Astrocyte (in vitro differentiated cells and primary cell): ENCODE results near the gene PCLO. TPM values are rescaled to one million over a fixed set of nuclear protein-coding genes. Genes with fewer than 3 reads are reported as not detected.

ENCODE experiments used
- DNase-seq: peaks from one replicate; pipeline ENCODE4 v3.0.0-alpha.2; 2010; ENCODE audit warnings: low read depth
- FAIRE-seq: peaks from 2 replicates; lab custom pipeline; 2011; peaks lifted over from hg19 to GRCh38; lab: Jason Lieb, UNC
- H2AFZ ChIP-seq: 2 replicates; pipeline ENCODE4 v1.6.0; 2012; ENCODE audit warnings: low read depth, low read length, inconsistent platforms
- H3K27ac ChIP-seq: 2 replicates; pipeline ENCODE4 v1.5.1; 2011; ENCODE audit warnings: low read depth, low read length, inconsistent platforms
- H3K27me3 ChIP-seq: 2 replicates; pipeline ENCODE4 v1.6.0; 2011; ENCODE audit warnings: low read length, inconsistent platforms; ENCODE audit not compliant: insufficient read depth
- H3K36me3 ChIP-seq: 2 replicates; pipeline ENCODE4 v1.5.1; 2011; ENCODE audit warnings: low read length, inconsistent platforms; ENCODE audit not compliant: insufficient read depth
- H3K4me1 ChIP-seq: 2 replicates; pipeline ENCODE4 v1.5.1; 2011; ENCODE audit warnings: low read length, inconsistent platforms; ENCODE audit not compliant: insufficient read depth
- H3K4me2 ChIP-seq: 2 replicates; pipeline ENCODE4 v1.6.0; 2012; ENCODE audit warnings: low read length, inconsistent platforms
- H3K4me3 ChIP-seq: 2 replicates; pipeline ENCODE4 v1.5.1; 2011; ENCODE audit warnings: low read depth, mild to moderate bottlenecking, low read length, inconsistent platforms; ENCODE audit not compliant: insufficient read depth
- H3K79me2 ChIP-seq: 2 replicates; pipeline ENCODE4 v1.6.0; 2012; ENCODE audit warnings: mild to moderate bottlenecking, low read length, inconsistent platforms; ENCODE audit not compliant: insufficient read depth
- H3K9ac ChIP-seq: 2 replicates; pipeline ENCODE4 v1.6.0; 2012; ENCODE audit warnings: mild to moderate bottlenecking, low read length, inconsistent platforms
- H3K9me3 ChIP-seq: 2 replicates; pipeline ENCODE4 v1.5.1; 2012; ENCODE audit warnings: low read depth, mild to moderate bottlenecking, low read length, inconsistent platforms; ENCODE audit not compliant: insufficient read depth
- H4K20me1 ChIP-seq: 2 replicates; pipeline ENCODE4 v1.6.0; 2012; ENCODE audit warnings: low read length, inconsistent platforms; ENCODE audit not compliant: insufficient read depth
- H3K27ac Mint-ChIP-seq: one replicate; pipeline ENCODE4 v1.8.0; 2021; ENCODE audit warnings: mild to moderate bottlenecking, mixed read lengths; ENCODE audit not compliant: unreplicated experiment
- H3K27me3 Mint-ChIP-seq: one replicate; pipeline ENCODE4 v1.8.0; 2021; ENCODE audit warnings: low read depth, mixed read lengths; ENCODE audit not compliant: unreplicated experiment
- H3K36me3 Mint-ChIP-seq: one replicate; pipeline ENCODE4 v1.8.0; 2021; ENCODE audit warnings: low read depth, mixed read lengths; ENCODE audit not compliant: unreplicated experiment
- H3K4me1 Mint-ChIP-seq: one replicate; pipeline ENCODE4 v1.8.0; 2021; ENCODE audit warnings: low read depth, mixed read lengths; ENCODE audit not compliant: unreplicated experiment
- H3K4me3 Mint-ChIP-seq: one replicate; pipeline ENCODE4 v1.8.0; 2021; ENCODE audit warnings: mild to moderate bottlenecking, moderate library complexity, mixed read lengths; ENCODE audit not compliant: unreplicated experiment
- H3K9me3 Mint-ChIP-seq: one replicate; pipeline ENCODE4 v1.8.0; 2021; ENCODE audit warnings: mild to moderate bottlenecking, mixed read lengths; ENCODE audit not compliant: unreplicated experiment
- CTCF ChIP-seq: IDR thresholded peaks from 2 replicates; pipeline ENCODE4 v1.5.1; 2011; ENCODE audit warnings: low read depth, mild to moderate bottlenecking, inconsistent platforms, low read length, moderate library complexity; ENCODE audit not compliant: insufficient read depth
- EZH2 ChIP-seq: IDR thresholded peaks from 2 replicates; pipeline ENCODE4 v1.6.1; 2012; ENCODE audit warnings: mild to moderate bottlenecking, low read length, inconsistent platforms; ENCODE audit not compliant: insufficient read depth
- total RNA-seq: library from RNA; stranded (reverse); gene quantifications from 2 replicates; pipeline ENCODE4 v1.2.1, GENCODE V29; 2021

PCLO gene
- total RNA-seq, 1 donor from 2014 or later = 3.0 TPM

DNA sequence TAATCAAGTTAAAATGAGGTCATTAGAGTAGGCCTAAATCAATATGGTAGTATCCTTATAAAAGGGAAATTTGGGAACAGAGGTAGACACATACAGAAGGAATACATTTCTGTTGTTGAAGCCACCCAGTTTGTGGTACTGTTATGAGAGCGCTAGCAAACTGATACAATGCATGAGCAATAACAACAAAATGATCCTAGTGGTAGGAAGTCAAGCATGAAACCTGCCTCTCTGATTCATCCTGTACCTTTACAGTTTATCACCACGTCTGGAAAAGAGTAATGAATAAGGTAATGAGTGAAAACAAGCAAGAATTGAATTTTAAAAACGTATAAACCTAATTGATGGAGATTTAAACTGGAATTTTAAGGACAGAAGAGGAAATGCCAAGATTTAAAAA lies 217.2 kb downstream of the PCLO start:
- no peak overlapping the region for H3K27ac Mint-ChIP-seq
- no peak for TF ChIP-seq EZH2
- H3K4me1 Mint-ChIP-seq = no peaks in the 10 kb centered on the region

GRCh38 chr7:82945056-82945455 lies 217.6 kb downstream of the PCLO start:
- Histone ChIP-seq H3K9me3 (no peaks in the 10 kb centered on the region), H3K4me3 (no peak overlapping the region), H3K27me3 (no peaks in the 10 kb centered on the region), H2AFZ (no peak overlapping the region), H3K4me1 (no peaks in the 10 kb centered on the region), H3K9ac (no peak overlapping the region), H3K79me2 (no peaks in the 10 kb centered on the region), H3K4me2 (no peak overlapping the region), H3K27ac (no peak overlapping the region), H3K36me3 (no peaks in the 10 kb centered on the region), H4K20me1 (no peaks in the 10 kb centered on the region)
- Mint-ChIP-seq H3K4me1 (no peaks in the 10 kb centered on the region), H3K9me3 (no peaks in the 10 kb centered on the region), H3K4me3 (no peak overlapping the region), H3K27me3 (no peaks in the 10 kb centered on the region), H3K36me3 (no peaks in the 10 kb centered on the region), H3K27ac (no peak overlapping the region)
- no peak for DNase-seq
- no peak for FAIRE-seq
- no peak for TF ChIP-seq CTCF
- TF ChIP-seq EZH2 = no peak

More for the DNA sequence above, 217.2 kb downstream of the PCLO start:
- no peaks in the 10 kb centered on the region for H3K27me3 ChIP-seq
- no peak overlapping the region for H3K4me2 ChIP-seq
- Mint-ChIP-seq H3K9me3 (no peaks in the 10 kb centered on the region), H3K27me3 (no peaks in the 10 kb centered on the region), H3K36me3 (no peaks in the 10 kb centered on the region), H3K4me3 (no peak overlapping the region)
- H4K20me1 ChIP-seq = no peaks in the 10 kb centered on the region
- H3K36me3 ChIP-seq = no peaks in the 10 kb centered on the region
- no peak overlapping the region for H3K27ac ChIP-seq
- H3K4me1 ChIP-seq = no peaks in the 10 kb centered on the region
- H3K9me3 ChIP-seq = no peaks in the 10 kb centered on the region
- H3K4me3 ChIP-seq = no peak overlapping the region
- H3K9ac ChIP-seq = no peak overlapping the region
- H2AFZ ChIP-seq = no peak overlapping the region
- DNase-seq (no peak), FAIRE-seq (no peak)
- H3K79me2 ChIP-seq = no peaks in the 10 kb centered on the region

GRCh38 chr7:82932516-82932915 lies 230.2 kb downstream of the PCLO start:
- Histone ChIP-seq H3K4me2 (no peak overlapping the region), H2AFZ (no peak overlapping the region), H4K20me1 (no peaks in the 10 kb centered on the region), H3K4me3 (no peak overlapping the region), H3K27ac (no peak overlapping the region), H3K36me3 (no peaks in the 10 kb centered on the region), H3K4me1 (no peaks in the 10 kb centered on the region), H3K79me2 (no peaks in the 10 kb centered on the region), H3K9me3 (no peaks in the 10 kb centered on the region), H3K27me3 (no peaks in the 10 kb centered on the region), H3K9ac (no peak overlapping the region)
- no peak for TF ChIP-seq EZH2
- TF ChIP-seq CTCF = no peak
- Mint-ChIP-seq H3K4me3 (no peak overlapping the region), H3K9me3 (no peaks in the 10 kb centered on the region), H3K27me3 (no peaks in the 10 kb centered on the region), H3K36me3 (no peaks in the 10 kb centered on the region), H3K27ac (no peak overlapping the region), H3K4me1 (no peaks in the 10 kb centered on the region)
- no peak for FAIRE-seq
- no peak for DNase-seq
